A673 (cell line): ENCODE measurements around the gene STYXL2.

ENCODE experiments used
- EZH2 ChIP-seq: fragments of 200-600 bp; sonication (generic); IDR thresholded peaks from 2 replicates; pipeline ENCODE4 v1.6.1; 2017; ENCODE audit warnings: borderline replicate concordance, low read depth, mild to moderate bottlenecking, mixed read lengths, antibody characterized with exemption, low read length; ENCODE audit not compliant: poor library complexity, severe bottlenecking
- TF ChIP-seq, protein P1 (sequence below): fragments of 300-800, 200-600 bp; sonication (generic); conservative IDR thresholded peaks from 2 replicates; pipeline ENCODE4 v1.5.1; 2017; ENCODE audit warnings: low read depth, mild to moderate bottlenecking, antibody characterized with exemption, low read length, moderate library complexity, mixed read lengths

DNA sequence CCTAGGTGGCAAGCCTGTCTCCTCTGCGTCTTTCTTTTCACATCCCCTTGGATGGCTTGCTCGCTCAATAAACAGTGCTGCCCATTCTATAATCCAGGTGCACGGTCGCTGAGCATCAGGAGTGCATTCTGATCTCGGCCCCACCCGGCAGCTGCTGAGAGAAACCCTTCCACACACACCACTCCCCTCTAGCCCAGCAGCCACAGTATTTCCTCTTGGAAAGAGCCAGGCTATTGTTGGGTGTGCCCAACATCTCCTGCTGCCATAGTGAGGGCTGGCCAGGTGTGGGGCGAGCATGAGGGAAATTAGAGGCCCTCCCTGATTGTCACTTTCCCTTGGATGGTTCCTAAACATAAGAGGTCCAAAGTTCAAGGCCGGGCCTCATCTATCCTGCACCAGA, 28.4 kb upstream of the STYXL2 start:
- TF ChIP-seq, protein P1, sequence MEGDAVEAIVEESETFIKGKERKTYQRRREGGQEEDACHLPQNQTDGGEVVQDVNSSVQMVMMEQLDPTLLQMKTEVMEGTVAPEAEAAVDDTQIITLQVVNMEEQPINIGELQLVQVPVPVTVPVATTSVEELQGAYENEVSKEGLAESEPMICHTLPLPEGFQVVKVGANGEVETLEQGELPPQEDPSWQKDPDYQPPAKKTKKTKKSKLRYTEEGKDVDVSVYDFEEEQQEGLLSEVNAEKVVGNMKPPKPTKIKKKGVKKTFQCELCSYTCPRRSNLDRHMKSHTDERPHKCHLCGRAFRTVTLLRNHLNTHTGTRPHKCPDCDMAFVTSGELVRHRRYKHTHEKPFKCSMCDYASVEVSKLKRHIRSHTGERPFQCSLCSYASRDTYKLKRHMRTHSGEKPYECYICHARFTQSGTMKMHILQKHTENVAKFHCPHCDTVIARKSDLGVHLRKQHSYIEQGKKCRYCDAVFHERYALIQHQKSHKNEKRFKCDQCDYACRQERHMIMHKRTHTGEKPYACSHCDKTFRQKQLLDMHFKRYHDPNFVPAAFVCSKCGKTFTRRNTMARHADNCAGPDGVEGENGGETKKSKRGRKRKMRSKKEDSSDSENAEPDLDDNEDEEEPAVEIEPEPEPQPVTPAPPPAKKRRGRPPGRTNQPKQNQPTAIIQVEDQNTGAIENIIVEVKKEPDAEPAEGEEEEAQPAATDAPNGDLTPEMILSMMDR = no peak
- no peak for TF ChIP-seq EZH2
